Measurements from ENCODE around the gene GARNL3.

- TF ChIP-seq POLR2AphosphoS5 (IDR thresholded peaks at IDR 0.05; ENCODE audit: low read depth, low read length) (no peak), REST (IDR thresholded peaks at IDR 0.05; ENCODE audit: insufficient read depth in 1 of 2, low read depth in 2 of 2, low read length in 2 of 2) (no peak), TAF1 (IDR thresholded peaks at IDR 0.05; ENCODE audit: borderline replicate concordance, insufficient read depth, low read length) (no peak)
Measured at GRCh38 chr9:127225801-127226625, 38.6 kb upstream of the GARNL3 start.

All from PFSK-1 (cell line).